WERI-Rb-1 (cell line): ENCODE data around the gene TLCD3A.

Source experiments
- DNase-seq: peaks from one replicate; pipeline ENCODE4 v3.0.0-alpha.2; 2020
- H3K27ac ChIP-seq: fragments of 250-450 bp; sonication (Bioruptor Pico); 2 replicates; pipeline ENCODE4 v1.5.1; 2020; ENCODE audit warnings: mild to moderate bottlenecking, moderate library complexity
- H3K27me3 ChIP-seq: fragments of 250-450 bp; sonication (Bioruptor Pico); 2 replicates; pipeline ENCODE4 v1.5.1; 2021; ENCODE audit warnings: mild to moderate bottlenecking, low read depth, moderate library complexity; ENCODE audit not compliant: insufficient read depth, severe bottlenecking
- H3K36me3 ChIP-seq: fragments of 250-450 bp; sonication (Bioruptor Pico); 2 replicates; pipeline ENCODE4 v1.5.1; 2020; ENCODE audit warnings: mild to moderate bottlenecking, moderate library complexity
- H3K4me3 ChIP-seq: 2 replicates; pipeline ENCODE4 v1.5.1; 2011; ENCODE audit warnings: low read depth, mild to moderate bottlenecking, control low read depth, low read length
- H3K9me3 ChIP-seq: fragments of 250-450 bp; sonication (Bioruptor Pico); 2 replicates; pipeline ENCODE4 v1.5.1; 2021; ENCODE audit warnings: mild to moderate bottlenecking, moderate library complexity; ENCODE audit not compliant: severe bottlenecking
- CTCF ChIP-seq: IDR thresholded peaks from 2 replicates; pipeline ENCODE4 v1.5.1; 2011; ENCODE audit warnings: low read depth, mild to moderate bottlenecking, control low read depth, inconsistent platforms, low read length

Gene TLCD3A

GRCh38 chr17:740240-741017 is 8.0 kb downstream of the TLCD3A start:
- Histone ChIP-seq H3K27ac (no peak overlapping the region), H3K36me3 (peaks cover 94% of the 10 kb centered on the region), H3K9me3 (no peaks in the 10 kb centered on the region), H3K4me3 (no peak overlapping the region), H3K27me3 (no peaks in the 10 kb centered on the region)
- DNase-seq, result no peak
- TF ChIP-seq CTCF, result no peak

- no peaks in the 10 kb centered on the region for H3K9me3 ChIP-seq
- no peaks in the 10 kb centered on the region for H3K27me3 ChIP-seq
- no peak for TF ChIP-seq CTCF
- no peak overlapping the region for H3K4me3 ChIP-seq
- DNase-seq, result no peak
- H3K27ac ChIP-seq, result no peak overlapping the region
- peaks cover 94% of the 10 kb centered on the region for H3K36me3 ChIP-seq
Measured at GRCh38 chr17:742147-742793, 9.9 kb downstream of the TLCD3A start.

GRCh38 chr17:743139-743538 is 10.7 kb downstream of the TLCD3A start:
- Histone ChIP-seq H3K27ac (no peak overlapping the region), H3K4me3 (no peak overlapping the region), H3K27me3 (no peaks in the 10 kb centered on the region), H3K36me3 (peaks cover 96% of the 10 kb centered on the region), H3K9me3 (no peaks in the 10 kb centered on the region)
- no peak for TF ChIP-seq CTCF
- DNase-seq, result no peak

GRCh38 chr17:744937-745336 is 12.5 kb downstream of the TLCD3A start:
- no peak for TF ChIP-seq CTCF
- no peak for DNase-seq
- Histone ChIP-seq H3K27ac (no peak overlapping the region), H3K9me3 (peaks cover 2% of the 10 kb centered on the region), H3K27me3 (no peaks in the 10 kb centered on the region), H3K4me3 (no peak overlapping the region), H3K36me3 (peaks cover 86% of the 10 kb centered on the region)

- DNase-seq, result no peak
- H3K27ac ChIP-seq, result no peak overlapping the region
- H3K27me3 ChIP-seq, result no peaks in the 10 kb centered on the region
- no peak overlapping the region for H3K4me3 ChIP-seq
- H3K36me3 ChIP-seq, result peaks cover 86% of the 10 kb centered on the region
- no peak for TF ChIP-seq CTCF
- peaks cover 3% of the 10 kb centered on the region for H3K9me3 ChIP-seq
Measured at GRCh38 chr17:745406-745805, 13.0 kb downstream of the TLCD3A start.
